ENCODE data around the gene FXYD5.

DNA sequence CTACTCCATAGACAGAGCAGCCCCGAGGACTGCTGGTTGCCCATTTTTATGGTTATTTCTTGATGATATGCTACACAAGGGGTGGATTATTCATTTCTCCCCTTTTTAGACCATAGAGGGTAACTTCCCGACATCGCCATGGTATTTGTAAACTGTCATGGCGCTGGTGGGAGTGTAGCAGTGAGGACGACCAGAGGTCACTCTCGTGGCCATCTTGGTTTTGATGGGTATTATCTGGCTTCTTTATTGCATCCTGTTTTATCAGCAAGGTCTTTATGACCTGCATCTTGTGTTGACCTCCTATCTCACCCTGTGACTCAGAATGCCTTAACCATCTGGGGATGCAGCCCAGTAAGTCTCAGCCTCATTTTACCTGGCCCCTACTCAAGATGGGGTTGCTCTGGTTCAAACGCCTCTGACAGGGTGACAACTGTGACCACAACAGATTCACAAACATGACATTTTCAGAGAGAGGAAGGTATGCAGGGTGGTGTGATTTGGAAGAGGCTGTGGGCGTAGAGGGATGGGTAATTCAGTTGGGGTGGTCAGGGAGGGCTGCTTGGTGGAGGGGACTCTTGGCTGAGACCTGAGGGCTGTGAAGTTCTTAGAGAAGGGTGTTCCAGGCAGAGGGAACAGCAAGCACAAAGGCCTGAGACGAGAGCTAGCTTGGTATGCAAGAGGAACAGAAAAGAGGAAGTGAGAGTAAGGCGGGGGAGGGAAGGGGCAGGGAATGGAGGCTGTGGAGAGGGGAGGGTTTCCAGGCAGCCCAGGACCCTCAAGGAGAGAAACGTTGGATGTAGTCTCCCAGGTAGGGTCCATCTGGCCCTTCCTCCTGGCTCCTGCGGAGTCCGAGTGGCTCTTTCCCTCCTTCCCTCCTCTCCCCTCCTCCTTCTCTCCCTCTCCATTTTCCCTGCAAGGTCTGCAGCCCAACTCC lies 50.5 kb downstream of the FXYD5 start:
- TF ChIP-seq, protein P1, sequence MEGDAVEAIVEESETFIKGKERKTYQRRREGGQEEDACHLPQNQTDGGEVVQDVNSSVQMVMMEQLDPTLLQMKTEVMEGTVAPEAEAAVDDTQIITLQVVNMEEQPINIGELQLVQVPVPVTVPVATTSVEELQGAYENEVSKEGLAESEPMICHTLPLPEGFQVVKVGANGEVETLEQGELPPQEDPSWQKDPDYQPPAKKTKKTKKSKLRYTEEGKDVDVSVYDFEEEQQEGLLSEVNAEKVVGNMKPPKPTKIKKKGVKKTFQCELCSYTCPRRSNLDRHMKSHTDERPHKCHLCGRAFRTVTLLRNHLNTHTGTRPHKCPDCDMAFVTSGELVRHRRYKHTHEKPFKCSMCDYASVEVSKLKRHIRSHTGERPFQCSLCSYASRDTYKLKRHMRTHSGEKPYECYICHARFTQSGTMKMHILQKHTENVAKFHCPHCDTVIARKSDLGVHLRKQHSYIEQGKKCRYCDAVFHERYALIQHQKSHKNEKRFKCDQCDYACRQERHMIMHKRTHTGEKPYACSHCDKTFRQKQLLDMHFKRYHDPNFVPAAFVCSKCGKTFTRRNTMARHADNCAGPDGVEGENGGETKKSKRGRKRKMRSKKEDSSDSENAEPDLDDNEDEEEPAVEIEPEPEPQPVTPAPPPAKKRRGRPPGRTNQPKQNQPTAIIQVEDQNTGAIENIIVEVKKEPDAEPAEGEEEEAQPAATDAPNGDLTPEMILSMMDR (IDR thresholded peaks at IDR 0.05) = no peak
- no peak for TF ChIP-seq POLR2A (IDR thresholded peaks at IDR 0.05)
- no peak for TF ChIP-seq POLR2AphosphoS5 (IDR thresholded peaks at IDR 0.05)
- no peak for TF ChIP-seq EP300 (IDR thresholded peaks at IDR 0.05)
